Measurements from ENCODE around the gene UCP2. TPM values are rescaled to one million over a fixed set of nuclear protein-coding genes. Genes with fewer than 3 reads are reported as not detected.

Gene UCP2
- total RNA-seq, 3 donors from 2014 or later (not counting 1 experiment from before 2014, with no cell fraction given), result 463 to 946 (median 562) TPM

GRCh38 chr11:74001822-74002286 lies 19.2 kb upstream of the UCP2 start:
- no peaks in the 10 kb centered on the region for H3K9me3 ChIP-seq (ENCODE audit: control insufficient read depth, insufficient read depth, low read length)
- Mint-ChIP-seq H3K27ac (peak overlapping the region; percentile 91 to 93), H3K9me3 (no peaks in the 10 kb centered on the region), H3K4me3 (peak overlapping the region; percentile 83), H3K4me1 (peaks cover 76 to 89% of the 10 kb centered on the region in 2 donors), H3K27me3 (ENCODE audit: low read depth in 2 of 2) (no peaks in the 10 kb centered on the region), H3K36me3 (no peaks in the 10 kb centered on the region)
- no peaks in the 10 kb centered on the region for H3K27me3 ChIP-seq (ENCODE audit: control insufficient read depth, insufficient read depth, low read length)
- H3K36me3 ChIP-seq (ENCODE audit: control insufficient read depth, insufficient read depth, low read length), result peaks cover 8% of the 10 kb centered on the region
- no peak overlapping the region for H3K4me3 ChIP-seq (ENCODE audit: low read length)
- peaks cover 69% of the 10 kb centered on the region for H3K4me1 ChIP-seq (ENCODE audit: control insufficient read depth, insufficient read depth, low read length)
- WGBS (ENCODE audit: insufficient coverage), result 55% methylated on average over 7 of the region's 7 CpGs
- ATAC-seq (peak; percentile 49 to 60 (median 58)), DNase-seq (peak; percentile 32 to 39)
- peak overlapping the region; percentile 77 for H3K27ac ChIP-seq (ENCODE audit: low read length)
- no peak for TF ChIP-seq CTCF (IDR thresholded peaks at IDR 0.05)
- intact Hi-C loops (cut with micrococcal nuclease), result no loop called here

DNA sequence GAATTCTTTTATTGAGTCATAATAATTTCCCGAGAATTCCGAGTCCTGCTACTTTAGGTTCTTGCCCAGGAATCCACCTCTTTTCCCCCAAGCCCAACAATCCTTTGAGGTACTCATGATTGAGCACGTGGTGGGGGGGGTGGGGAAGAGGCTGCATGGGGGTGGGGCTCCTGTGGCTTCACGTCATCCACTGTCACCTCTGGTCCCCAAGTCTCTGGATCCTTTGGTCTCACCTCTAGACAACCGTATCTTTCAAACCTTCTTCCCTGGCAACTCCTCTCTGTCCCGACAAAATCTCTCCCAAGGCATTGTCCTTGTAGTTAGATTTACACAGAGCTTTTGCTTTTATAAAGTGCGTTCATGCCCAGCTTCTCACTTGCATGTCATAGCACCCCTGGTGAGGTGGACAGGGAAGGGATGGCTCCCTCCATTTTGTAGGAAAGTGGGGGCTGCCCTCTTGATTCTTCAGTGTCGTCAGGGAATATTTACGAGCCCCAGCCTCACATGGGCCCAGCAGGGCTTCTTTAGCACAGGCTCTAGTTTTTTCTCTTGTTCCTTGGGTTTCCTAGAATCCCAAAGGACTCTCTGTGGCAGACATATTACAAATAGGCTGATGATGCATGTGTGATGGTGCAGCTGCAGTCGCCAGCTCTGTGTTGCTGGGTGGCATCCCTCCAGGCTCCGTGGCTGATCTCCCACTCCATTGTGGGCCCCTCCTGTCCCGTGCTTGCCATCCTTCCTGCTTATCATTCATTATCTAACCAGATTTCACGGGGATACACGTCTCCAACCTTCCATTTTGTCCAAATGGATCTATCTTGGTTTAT lies 17.9 kb upstream of the UCP2 start:
- Mint-ChIP-seq H3K27me3 (ENCODE audit: low read depth in 2 of 2) (no peaks in the 10 kb centered on the region), H3K4me1 (peaks cover 79 to 90% of the 10 kb centered on the region in 2 donors), H3K36me3 (no peaks in the 10 kb centered on the region), H3K9me3 (no peaks in the 10 kb centered on the region), H3K4me3 (peak overlapping the region; percentile 83), H3K27ac (peak overlapping the region; percentile 91 to 93)
- ATAC-seq (no peak), DNase-seq (no peak)
- WGBS (ENCODE audit: insufficient coverage), result 96% methylated on average over 12 of the region's 14 CpGs
- H3K4me1 ChIP-seq (ENCODE audit: control insufficient read depth, insufficient read depth, low read length), result peaks cover 62% of the 10 kb centered on the region
- peak overlapping the region; percentile 77 for H3K27ac ChIP-seq (ENCODE audit: low read length)
- H3K27me3 ChIP-seq (ENCODE audit: control insufficient read depth, insufficient read depth, low read length), result no peaks in the 10 kb centered on the region
- H3K36me3 ChIP-seq (ENCODE audit: control insufficient read depth, insufficient read depth, low read length), result peaks cover 8% of the 10 kb centered on the region
- no peak for TF ChIP-seq CTCF (IDR thresholded peaks at IDR 0.05)
- H3K9me3 ChIP-seq (ENCODE audit: control insufficient read depth, insufficient read depth, low read length), result no peaks in the 10 kb centered on the region
- intact Hi-C loops (cut with micrococcal nuclease), result no loop called here
- H3K4me3 ChIP-seq (ENCODE audit: low read length), result no peak overlapping the region

DNA sequence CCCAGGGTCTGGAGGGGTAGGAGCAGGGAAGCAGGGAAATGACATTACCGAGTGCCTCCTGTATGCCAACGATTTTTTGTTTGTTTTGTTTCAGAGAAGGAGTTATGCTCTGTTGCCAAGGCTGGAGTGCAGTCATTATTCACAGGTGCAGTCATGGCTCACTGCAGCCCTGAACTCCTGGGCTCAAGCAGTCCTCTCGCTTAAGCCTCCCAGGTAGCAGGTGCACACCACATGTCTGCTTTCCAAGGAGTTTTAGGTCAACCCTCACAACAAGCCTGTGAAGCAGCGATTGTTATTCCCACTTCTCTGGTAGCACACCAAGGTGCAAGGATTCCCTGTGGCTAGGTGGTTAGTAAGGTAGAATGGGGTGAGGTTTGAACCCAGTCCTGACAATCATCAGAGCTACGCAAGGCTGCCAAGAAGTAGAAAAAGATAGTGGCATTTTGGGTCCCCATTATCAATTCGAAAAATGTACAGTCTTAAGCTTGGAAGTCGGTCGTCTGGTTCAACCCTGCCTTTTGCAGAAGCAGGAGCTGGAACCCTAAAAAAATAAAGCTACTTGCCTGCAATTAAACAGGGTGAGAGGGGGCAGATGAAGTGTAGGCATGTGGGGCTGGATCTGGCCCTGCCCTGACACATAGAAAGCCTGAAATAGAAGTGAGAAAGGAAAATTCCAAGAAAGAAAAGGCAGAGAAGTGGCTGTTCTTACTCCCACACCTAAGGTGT lies 17.1 kb upstream of the UCP2 start:
- Mint-ChIP-seq H3K27me3 (ENCODE audit: low read depth in 2 of 2) (no peaks in the 10 kb centered on the region), H3K4me3 (peak overlapping the region; percentile 13), H3K9me3 (no peaks in the 10 kb centered on the region), H3K36me3 (no peaks in the 10 kb centered on the region), H3K4me1 (peaks cover 79 to 90% of the 10 kb centered on the region in 2 donors), H3K27ac (peak overlapping the region; percentile 40 to 93)
- intact Hi-C loops (cut with micrococcal nuclease), result no loop called here
- peaks cover 8% of the 10 kb centered on the region for H3K36me3 ChIP-seq (ENCODE audit: control insufficient read depth, insufficient read depth, low read length)
- H3K27me3 ChIP-seq (ENCODE audit: control insufficient read depth, insufficient read depth, low read length), result no peaks in the 10 kb centered on the region
- H3K27ac ChIP-seq (ENCODE audit: low read length), result no peak overlapping the region
- no peaks in the 10 kb centered on the region for H3K9me3 ChIP-seq (ENCODE audit: control insufficient read depth, insufficient read depth, low read length)
- H3K4me1 ChIP-seq (ENCODE audit: control insufficient read depth, insufficient read depth, low read length), result peaks cover 55% of the 10 kb centered on the region
- no peak overlapping the region for H3K4me3 ChIP-seq (ENCODE audit: low read length)
- TF ChIP-seq CTCF (IDR thresholded peaks at IDR 0.05), result no peak
- ATAC-seq (no peak), DNase-seq (no peak)
- WGBS (ENCODE audit: insufficient coverage), result 76% methylated on average over 8 of the region's 8 CpGs

Measured in natural killer cell (primary cell).